Thymus (tissue), 11 donors: ENCODE data around the gene GRID1. TPM values are rescaled to one million over a fixed set of nuclear protein-coding genes. Genes with fewer than 3 reads are reported as not detected.

Experiments
- DNase-seq, 9 donors: peaks; one replicate each; pipeline ENCODE4 v3.0.0-alpha.2; 2013; ENCODE audit warnings: low spot score in 9 of 9, low read depth in 6 of 9, missing footprints in 1 of 9
- H3K27ac ChIP-seq, 2 donors: one replicate each; pipeline ENCODE4 v1.5.1; 2013; ENCODE audit warnings: control low read depth in 1 of 2, low read depth in 1 of 2, low read length in 1 of 2, mild to moderate bottlenecking in 1 of 2, moderate library complexity in 1 of 2
- H3K27me3 ChIP-seq, 2 donors: one replicate each; pipeline ENCODE4 v1.5.1; 2013; ENCODE audit warnings: low read length in 1 of 2; ENCODE audit not compliant: control insufficient read depth in 2 of 2, insufficient read depth in 1 of 2
- H3K36me3 ChIP-seq, 2 donors: one replicate each; pipeline ENCODE4 v1.5.1; 2013; ENCODE audit warnings: low read length in 1 of 2, mild to moderate bottlenecking in 1 of 2, moderate library complexity in 1 of 2; ENCODE audit not compliant: control insufficient read depth in 2 of 2, insufficient read depth in 2 of 2
- H3K4me1 ChIP-seq, 2 donors: one replicate each; pipeline ENCODE4 v1.5.1; 2013; ENCODE audit warnings: low read length in 2 of 2; ENCODE audit not compliant: control insufficient read depth in 2 of 2, insufficient read depth in 2 of 2
- H3K4me3 ChIP-seq, 2 donors: one replicate each; pipeline ENCODE4 v1.5.1; 2013; ENCODE audit warnings: low read length in 2 of 2, control low read depth in 1 of 2, mild to moderate bottlenecking in 1 of 2
- H3K9me3 ChIP-seq, 2 donors: one replicate each; pipeline ENCODE4 v1.5.1; 2013; ENCODE audit warnings: low read length in 1 of 2, mild to moderate bottlenecking in 1 of 2; ENCODE audit not compliant: control insufficient read depth in 2 of 2, insufficient read depth in 1 of 2
- WGBS: extraction: QIAGEN DNeasy Blood & Tissue Kit; methylation state at CpG from one replicate; pipeline ENCODE4 v1.1.7; 2013; 5-methylcytosine and 5-hydroxymethylcytosine counted together
- polyA plus RNA-seq: library from polyadenylated mRNA; stranded (reverse); fragments of 200-250 nt; gene quantifications from one replicate; pipeline ENCODE4 v1.2.3, GENCODE V29; 2013
- total RNA-seq: library from RNA; stranded (reverse); fragments of 120-200 nt; gene quantifications from one replicate; pipeline ENCODE4 v1.2.4, GENCODE V29; 2013
- donor health status: healthy.

The GRID1 gene
- total and polyA plus RNA-seq, 2 donors: 0.33 to 0.46 TPM

GRCh38 chr10:86329093-86329710, 37.4 kb downstream of the GRID1 start:
- Histone ChIP-seq H3K36me3 (no peaks in the 10 kb centered on the region), H3K4me1 (no peaks in the 10 kb centered on the region), H3K4me3 (no peak overlapping the region), H3K27me3 (peaks cover 0 to 4% of the 10 kb centered on the region in 2 donors), H3K27ac (no peak overlapping the region), H3K9me3 (no peaks in the 10 kb centered on the region)
- DNase-seq: no peak
- WGBS: 94% methylated on average over 7 of the region's 7 CpGs

DNA sequence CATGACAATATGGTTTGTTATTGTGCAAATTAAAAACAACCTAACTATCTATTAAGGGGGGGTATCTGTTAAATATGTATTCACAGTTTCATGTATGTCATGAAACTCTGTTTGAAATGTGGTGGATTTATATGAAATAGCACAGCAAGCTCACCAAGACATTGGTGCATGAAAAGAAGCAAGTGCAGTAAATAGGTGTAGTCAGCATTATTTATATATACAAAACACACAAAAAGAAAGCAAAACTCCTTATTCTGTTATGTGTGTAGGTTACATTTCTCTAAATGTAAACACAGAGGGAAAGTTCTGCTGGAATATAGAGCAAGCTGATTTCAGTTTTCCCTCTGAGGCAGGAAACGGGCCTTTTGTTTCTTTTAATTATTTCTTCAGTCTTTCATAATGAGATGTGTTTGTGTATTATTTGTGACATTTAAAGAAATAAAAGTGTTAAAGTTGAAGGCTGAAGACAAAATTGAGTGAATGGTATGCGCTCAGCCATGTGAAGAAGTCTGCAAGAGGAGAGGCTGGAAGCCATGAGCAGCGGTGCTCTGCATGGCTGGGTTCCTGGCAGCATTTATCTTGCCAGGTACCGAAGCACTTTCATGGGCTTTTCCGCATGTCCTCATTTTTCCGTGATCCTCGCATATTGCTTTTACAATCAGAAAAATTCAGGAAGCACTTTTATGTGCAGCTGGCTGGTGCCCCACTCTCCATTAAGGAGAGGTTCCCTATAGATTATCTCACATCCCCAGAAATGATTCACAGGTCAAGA, 38.5 kb downstream of the GRID1 start:
- no peak overlapping the region for H3K27ac ChIP-seq
- no peaks in the 10 kb centered on the region for H3K4me1 ChIP-seq
- H3K9me3 ChIP-seq: no peaks in the 10 kb centered on the region
- H3K36me3 ChIP-seq: no peaks in the 10 kb centered on the region
- WGBS: 88% methylated on average over 7 of the region's 7 CpGs
- no peak for DNase-seq
- no peak overlapping the region for H3K4me3 ChIP-seq
- H3K27me3 ChIP-seq: peaks cover 0 to 2% of the 10 kb centered on the region in 2 donors

GRCh38 chr10:86325158-86325557, 41.4 kb downstream of the GRID1 start:
- H3K36me3 ChIP-seq: no peaks in the 10 kb centered on the region
- H3K27ac ChIP-seq: no peak overlapping the region
- no peaks in the 10 kb centered on the region for H3K27me3 ChIP-seq
- WGBS: 81% methylated on average over 5 of the region's 5 CpGs
- DNase-seq: no peak
- no peak overlapping the region for H3K4me3 ChIP-seq
- no peaks in the 10 kb centered on the region for H3K9me3 ChIP-seq
- no peaks in the 10 kb centered on the region for H3K4me1 ChIP-seq

DNA sequence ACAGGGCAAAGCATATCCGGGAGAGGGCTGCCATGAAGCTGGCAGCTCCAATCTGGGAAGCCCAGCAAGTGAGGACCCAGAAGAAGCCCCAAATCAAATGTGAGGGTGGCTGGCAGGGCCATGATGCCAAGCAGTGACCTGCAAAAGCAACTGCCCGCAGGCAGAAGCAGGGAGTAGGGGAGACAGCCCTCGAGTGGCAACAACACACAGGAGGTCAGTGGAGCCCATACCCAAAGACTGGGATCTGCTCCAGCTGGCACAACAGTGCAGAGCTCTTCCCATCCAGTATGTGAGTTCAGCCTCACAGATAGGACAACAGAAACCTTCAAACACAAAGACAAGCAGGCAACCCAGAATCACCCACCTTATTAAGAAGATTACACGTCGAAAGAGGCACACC, 45.0 kb downstream of the GRID1 start:
- Histone ChIP-seq H3K4me1 (no peaks in the 10 kb centered on the region), H3K4me3 (no peak overlapping the region), H3K36me3 (no peaks in the 10 kb centered on the region), H3K27ac (no peak overlapping the region), H3K27me3 (no peaks in the 10 kb centered on the region), H3K9me3 (no peaks in the 10 kb centered on the region)
- 92% methylated on average over 5 of the region's 5 CpGs for WGBS
- DNase-seq: no peak

- H3K4me3 ChIP-seq: no peak overlapping the region
- H3K9me3 ChIP-seq: no peaks in the 10 kb centered on the region
- H3K27ac ChIP-seq: no peak overlapping the region
- no peaks in the 10 kb centered on the region for H3K27me3 ChIP-seq
- H3K4me1 ChIP-seq: no peaks in the 10 kb centered on the region
- H3K36me3 ChIP-seq: no peaks in the 10 kb centered on the region
- no peak for DNase-seq
- 84% methylated on average over 4 of the region's 4 CpGs for WGBS
Observed at GRCh38 chr10:86319676-86320075, 46.9 kb downstream of the GRID1 start.

GRCh38 chr10:86317949-86318725, 48.5 kb downstream of the GRID1 start:
- WGBS: 76% methylated on average over 4 of the region's 4 CpGs
- H3K27me3 ChIP-seq: no peaks in the 10 kb centered on the region
- no peaks in the 10 kb centered on the region for H3K36me3 ChIP-seq
- no peaks in the 10 kb centered on the region for H3K4me1 ChIP-seq
- no peaks in the 10 kb centered on the region for H3K9me3 ChIP-seq
- no peak overlapping the region for H3K27ac ChIP-seq
- H3K4me3 ChIP-seq: no peak overlapping the region
- no peak for DNase-seq

DNA sequence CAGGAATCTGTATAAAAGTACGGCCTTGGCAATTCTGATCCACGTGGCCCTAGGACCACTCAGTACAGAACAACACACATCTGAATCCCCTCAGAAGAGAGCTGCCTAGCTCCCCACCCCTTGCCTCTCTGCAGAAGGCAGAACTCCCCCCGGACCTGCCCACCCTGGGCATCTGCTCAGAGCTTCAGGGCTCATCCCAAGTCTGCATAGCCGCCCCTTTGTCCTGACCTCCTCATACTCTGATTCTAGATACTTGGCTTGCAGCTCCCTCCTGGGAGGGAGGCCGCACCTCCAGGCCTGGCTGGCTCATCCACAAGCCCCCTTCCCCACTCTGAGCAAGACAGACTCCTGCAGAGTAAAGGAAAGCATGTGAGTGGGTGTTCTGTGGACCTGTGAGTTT, 49.6 kb downstream of the GRID1 start:
- no peak for DNase-seq
- Histone ChIP-seq H3K4me1 (no peaks in the 10 kb centered on the region), H3K9me3 (no peaks in the 10 kb centered on the region)

DNA sequence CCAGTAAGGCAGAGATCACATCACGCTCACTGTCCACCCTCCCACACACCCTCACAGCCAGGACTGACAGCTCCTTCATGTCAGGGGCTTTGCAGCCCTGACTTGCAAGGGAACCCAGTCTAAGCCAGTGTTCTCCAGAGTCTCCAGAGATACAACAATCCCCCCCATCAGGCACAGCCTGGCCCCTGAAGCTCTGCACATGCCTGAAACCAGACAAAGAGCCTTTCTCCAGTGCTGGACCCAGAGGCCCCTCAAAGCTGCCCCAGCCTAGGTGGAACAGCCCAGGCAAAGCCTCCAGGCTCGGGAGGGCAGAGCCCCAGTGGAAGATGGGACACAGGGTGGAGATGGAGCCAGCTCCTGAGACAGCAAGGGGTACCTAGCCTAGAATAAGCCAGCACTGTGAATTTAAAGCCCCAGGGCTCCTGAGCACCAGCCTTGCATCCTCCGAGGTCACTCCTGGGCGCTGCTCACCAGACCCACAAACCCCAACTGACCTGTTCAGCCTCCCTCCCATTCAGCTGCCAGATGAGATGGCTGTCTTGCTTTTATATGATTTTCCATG, 50.2 kb downstream of the GRID1 start:
- DNase-seq: no peak
- Histone ChIP-seq H3K27ac (no peak overlapping the region), H3K36me3 (no peaks in the 10 kb centered on the region), H3K4me1 (no peaks in the 10 kb centered on the region), H3K27me3 (no peaks in the 10 kb centered on the region), H3K9me3 (no peaks in the 10 kb centered on the region), H3K4me3 (no peak overlapping the region)
- 85% methylated on average over 4 of the region's 4 CpGs for WGBS

More for the DNA sequence above, 49.6 kb downstream of the GRID1 start:
- WGBS: 86% methylated on average over 5 of the region's 5 CpGs
- H3K36me3 ChIP-seq: no peaks in the 10 kb centered on the region
- H3K27ac ChIP-seq: no peak overlapping the region
- no peaks in the 10 kb centered on the region for H3K27me3 ChIP-seq
- H3K4me3 ChIP-seq: no peak overlapping the region

- H3K9me3 ChIP-seq: no peaks in the 10 kb centered on the region
- no peaks in the 10 kb centered on the region for H3K4me1 ChIP-seq
- H3K27ac ChIP-seq: no peak overlapping the region
- H3K27me3 ChIP-seq: no peaks in the 10 kb centered on the region
- no peak for DNase-seq
- no peaks in the 10 kb centered on the region for H3K36me3 ChIP-seq
- H3K4me3 ChIP-seq: no peak overlapping the region
Observed at GRCh38 chr10:86315549-86315942, 51.0 kb downstream of the GRID1 start.
